Measurements from ENCODE around the gene FAM163B. TPM values are rescaled to one million over a fixed set of nuclear protein-coding genes. Genes with fewer than 3 reads are reported as not detected.

Gene FAM163B
- total and polyA plus RNA-seq, 2 experiments from 2014 or later: 0.35 to 1.0 TPM

GRCh38 chr9:133580419-133580738 lies 28.8 kb downstream of the FAM163B start:
- H3K9me2 ChIP-seq (replicated peaks; ENCODE audit: insufficient read depth): no peaks in the 10 kb centered on the region
- TF ChIP-seq EZH2phosphoT487 (IDR thresholded peaks at IDR 0.05; ENCODE audit: low read depth, severe bottlenecking, unreplicated experiment) (no peak), CTCF (IDR thresholded peaks at IDR 0.05; ENCODE audit: poor library complexity) (no peak), EZH2 (IDR thresholded peaks at IDR 0.05; ENCODE audit: borderline replicate concordance) (no peak)
- H3K79me2 ChIP-seq: no peaks in the 10 kb centered on the region
- DNase-seq (ENCODE audit: low spot score): no peak
- H3K36me3 ChIP-seq (replicated peaks; ENCODE audit: insufficient read depth, low read depth): no peaks in the 10 kb centered on the region
- no peaks in the 10 kb centered on the region for H3K9me3 ChIP-seq (ENCODE audit: low read depth)
- no peak overlapping the region for H2AFZ ChIP-seq
- H3K4me1 ChIP-seq (ENCODE audit: insufficient read depth): peaks cover 69% of the 10 kb centered on the region
- no peak overlapping the region for H3K4me2 ChIP-seq
- no peaks in the 10 kb centered on the region for H4K20me1 ChIP-seq (ENCODE audit: insufficient read depth, poor library complexity, severe bottlenecking)
- H3K27ac ChIP-seq: peak overlapping the region; percentile 88
- H3K27me3 ChIP-seq: no peaks in the 10 kb centered on the region
- WGBS (ENCODE audit: low lambda C conversion rate, missing lambda C conversion rate): 64% methylated on average over 6 of the region's 6 CpGs
- no peak overlapping the region for H3K4me3 ChIP-seq

- no peaks in the 10 kb centered on the region for H3K9me3 ChIP-seq (ENCODE audit: low read depth)
- no peaks in the 10 kb centered on the region for H3K9me2 ChIP-seq (replicated peaks; ENCODE audit: insufficient read depth)
- no peak for DNase-seq (ENCODE audit: low spot score)
- no peak overlapping the region for H3K4me2 ChIP-seq
- 91% methylated on average over 29 of the region's 31 CpGs for WGBS (ENCODE audit: low lambda C conversion rate, missing lambda C conversion rate)
- H4K20me1 ChIP-seq (ENCODE audit: insufficient read depth, poor library complexity, severe bottlenecking): no peaks in the 10 kb centered on the region
- no peaks in the 10 kb centered on the region for H3K79me2 ChIP-seq
- peak overlapping the region; percentile 88 for H3K27ac ChIP-seq
- H3K4me1 ChIP-seq (ENCODE audit: insufficient read depth): peaks cover 63% of the 10 kb centered on the region
- H3K4me3 ChIP-seq: no peak overlapping the region
- H3K27me3 ChIP-seq: no peaks in the 10 kb centered on the region
- H2AFZ ChIP-seq: no peak overlapping the region
- no peak for TF ChIP-seq EZH2phosphoT487 (IDR thresholded peaks at IDR 0.05; ENCODE audit: low read depth, severe bottlenecking, unreplicated experiment)
- TF ChIP-seq CTCF (IDR thresholded peaks at IDR 0.05; ENCODE audit: poor library complexity): no peak
- no peak for TF ChIP-seq EZH2 (IDR thresholded peaks at IDR 0.05; ENCODE audit: borderline replicate concordance)
- H3K36me3 ChIP-seq (replicated peaks; ENCODE audit: insufficient read depth, low read depth): no peaks in the 10 kb centered on the region
Observed at GRCh38 chr9:133579601-133580418, 29.4 kb downstream of the FAM163B start.

- H3K4me2 ChIP-seq: no peak overlapping the region
- H3K27me3 ChIP-seq: no peaks in the 10 kb centered on the region
- no peaks in the 10 kb centered on the region for H3K9me3 ChIP-seq (ENCODE audit: low read depth)
- no peaks in the 10 kb centered on the region for H3K36me3 ChIP-seq (replicated peaks; ENCODE audit: insufficient read depth, low read depth)
- no peaks in the 10 kb centered on the region for H4K20me1 ChIP-seq (ENCODE audit: insufficient read depth, poor library complexity, severe bottlenecking)
- H2AFZ ChIP-seq: no peak overlapping the region
- no peak for TF ChIP-seq CTCF (IDR thresholded peaks at IDR 0.05; ENCODE audit: poor library complexity)
- H3K4me3 ChIP-seq: no peak overlapping the region
- H3K9me2 ChIP-seq (replicated peaks; ENCODE audit: insufficient read depth): no peaks in the 10 kb centered on the region
- no peak overlapping the region for H3K27ac ChIP-seq
- no peak for DNase-seq (ENCODE audit: low spot score)
- H3K79me2 ChIP-seq: no peaks in the 10 kb centered on the region
- WGBS (ENCODE audit: low lambda C conversion rate, missing lambda C conversion rate): 93% methylated on average over 39 of the region's 41 CpGs
- H3K4me1 ChIP-seq (ENCODE audit: insufficient read depth): peaks cover 53% of the 10 kb centered on the region
Observed at GRCh38 chr9:133578524-133579441, 30.4 kb downstream of the FAM163B start.

Measured in hepatocyte (in vitro differentiated cells).